ENCODE data around the gene ZSWIM1.

ZSWIM1 gene

DNA sequence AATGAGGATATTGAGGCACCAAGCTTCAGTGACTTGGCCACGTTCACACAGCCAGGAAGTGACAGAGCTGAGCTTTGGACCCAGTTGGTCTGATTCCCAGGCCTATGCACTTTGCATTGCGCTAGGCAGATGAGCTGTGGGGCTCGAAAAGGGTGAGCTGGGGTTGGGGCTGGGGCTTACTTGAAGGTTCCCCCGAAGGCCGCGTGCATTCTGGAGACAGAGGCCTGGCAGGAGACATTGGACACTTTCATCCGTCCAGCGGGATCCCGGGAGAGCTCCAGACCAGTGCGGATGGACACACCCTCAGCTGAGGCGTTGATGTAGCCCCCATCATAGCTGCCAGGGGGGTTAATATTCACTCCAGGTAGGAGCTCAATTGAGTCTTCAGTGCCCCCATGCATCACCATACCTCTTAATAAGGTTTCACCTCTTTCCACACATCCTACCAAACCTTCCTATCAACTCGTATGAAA, 28.3 kb downstream of the ZSWIM1 start:
- Histone ChIP-seq H3K27me3 (ENCODE audit: control insufficient read depth, insufficient read depth, low read length) (no peaks in the 10 kb centered on the region), H3K4me3 (ENCODE audit: low read length) (no peak overlapping the region), H3K27ac (ENCODE audit: low read depth, low read length) (no peak overlapping the region)

GRCh38 chr20:45909817-45910669, 29.0 kb downstream of the ZSWIM1 start:
- H3K9ac ChIP-seq (ENCODE audit: low read length): no peak overlapping the region
- no peak overlapping the region for H3K4me3 ChIP-seq (ENCODE audit: low read length)
- peak overlapping the region; percentile 51 for H3K27ac ChIP-seq (ENCODE audit: low read depth, low read length)
- H3K27me3 ChIP-seq (ENCODE audit: control insufficient read depth, insufficient read depth, low read length): no peaks in the 10 kb centered on the region
- H3K36me3 ChIP-seq (ENCODE audit: control insufficient read depth, insufficient read depth, low read length): no peaks in the 10 kb centered on the region
- peaks cover 7% of the 10 kb centered on the region for H3K4me1 ChIP-seq (ENCODE audit: control insufficient read depth, insufficient read depth, low read length)

More for the DNA sequence above, 28.3 kb downstream of the ZSWIM1 start:
- peaks cover 7% of the 10 kb centered on the region for H3K4me1 ChIP-seq (ENCODE audit: control insufficient read depth, insufficient read depth, low read length)
- no peak overlapping the region for H3K9ac ChIP-seq (ENCODE audit: low read length)
- no peaks in the 10 kb centered on the region for H3K36me3 ChIP-seq (ENCODE audit: control insufficient read depth, insufficient read depth, low read length)

DNA sequence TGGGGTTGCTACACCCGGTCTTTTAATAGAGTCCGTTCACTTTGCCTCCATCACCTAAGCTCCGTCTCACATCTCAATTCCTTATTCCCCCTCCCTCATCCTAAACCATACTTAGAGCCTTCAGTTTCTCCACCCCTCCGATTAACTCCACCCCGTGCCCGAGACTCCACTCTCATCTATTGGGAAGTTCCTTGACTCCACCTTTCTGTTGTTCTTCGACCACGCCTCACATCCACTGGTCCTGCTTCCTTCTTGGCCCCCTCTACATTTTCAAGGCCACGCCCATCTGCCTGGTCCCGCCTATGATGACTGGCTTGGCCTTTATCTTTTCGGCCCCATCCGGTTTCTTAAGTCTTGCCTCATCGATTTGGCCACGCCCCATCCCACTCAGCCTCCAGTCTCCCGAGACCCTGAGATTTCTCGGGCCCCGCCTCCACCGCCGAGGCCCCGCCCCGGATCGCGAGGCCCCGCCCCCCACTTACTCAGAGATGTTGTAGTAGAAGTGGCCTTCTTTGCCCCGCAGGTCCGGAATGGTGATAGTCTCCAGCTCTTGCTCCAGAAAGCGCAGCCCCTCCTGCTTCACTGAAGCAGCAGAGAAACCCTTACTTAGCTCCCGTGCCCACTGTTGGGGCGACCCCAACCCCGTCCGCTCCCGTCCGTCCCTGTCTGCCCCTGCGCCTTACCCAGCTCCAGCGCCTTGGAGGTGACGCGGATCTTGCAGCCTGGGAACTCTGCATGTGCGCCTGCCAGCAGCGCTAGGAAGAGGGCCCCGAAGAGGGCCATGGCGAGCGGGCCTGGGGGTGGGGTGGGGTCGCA, 29.9 kb downstream of the ZSWIM1 start:
- H3K27me3 ChIP-seq (ENCODE audit: control insufficient read depth, insufficient read depth, low read length): no peaks in the 10 kb centered on the region
- no peak overlapping the region for H3K9ac ChIP-seq (ENCODE audit: low read length)
- peaks cover 7% of the 10 kb centered on the region for H3K4me1 ChIP-seq (ENCODE audit: control insufficient read depth, insufficient read depth, low read length)

GRCh38 chr20:45911486-45912343, 30.7 kb downstream of the ZSWIM1 start, which contains the start of gene PLTP:
TSS of gene PLTP (minus strand) at chr20:45912155. CDS start at chr20:45911452, 703 bp downstream.
- Histone ChIP-seq H3K4me1 (ENCODE audit: control insufficient read depth, insufficient read depth, low read length) (peaks cover 7% of the 10 kb centered on the region), H3K4me3 (ENCODE audit: low read length) (peak within 1 kb of the TSS; percentile 83), H3K36me3 (ENCODE audit: control insufficient read depth, insufficient read depth, low read length) (no peaks in the 10 kb centered on the region), H3K27me3 (ENCODE audit: control insufficient read depth, insufficient read depth, low read length) (no peaks in the 10 kb centered on the region), H3K27ac (ENCODE audit: low read depth, low read length) (peak within 1 kb of the TSS; percentile 82), H3K9ac (ENCODE audit: low read length) (peak within 1 kb of the TSS; percentile 73)

More for the DNA sequence above, 29.9 kb downstream of the ZSWIM1 start:
- Histone ChIP-seq H3K36me3 (ENCODE audit: control insufficient read depth, insufficient read depth, low read length) (no peaks in the 10 kb centered on the region), H3K27ac (ENCODE audit: low read depth, low read length) (peak overlapping the region; percentile 82), H3K4me3 (ENCODE audit: low read length) (peak overlapping the region; percentile 83)

GRCh38 chr20:45912344-45912682, 31.3 kb downstream of the ZSWIM1 start:
- Histone ChIP-seq H3K9ac (ENCODE audit: low read length) (no peak overlapping the region), H3K27me3 (ENCODE audit: control insufficient read depth, insufficient read depth, low read length) (no peaks in the 10 kb centered on the region), H3K36me3 (ENCODE audit: control insufficient read depth, insufficient read depth, low read length) (no peaks in the 10 kb centered on the region), H3K4me1 (ENCODE audit: control insufficient read depth, insufficient read depth, low read length) (peaks cover 7% of the 10 kb centered on the region), H3K27ac (ENCODE audit: low read depth, low read length) (peak overlapping the region; percentile 37), H3K4me3 (ENCODE audit: low read length) (peak overlapping the region; percentile 83)

DNA sequence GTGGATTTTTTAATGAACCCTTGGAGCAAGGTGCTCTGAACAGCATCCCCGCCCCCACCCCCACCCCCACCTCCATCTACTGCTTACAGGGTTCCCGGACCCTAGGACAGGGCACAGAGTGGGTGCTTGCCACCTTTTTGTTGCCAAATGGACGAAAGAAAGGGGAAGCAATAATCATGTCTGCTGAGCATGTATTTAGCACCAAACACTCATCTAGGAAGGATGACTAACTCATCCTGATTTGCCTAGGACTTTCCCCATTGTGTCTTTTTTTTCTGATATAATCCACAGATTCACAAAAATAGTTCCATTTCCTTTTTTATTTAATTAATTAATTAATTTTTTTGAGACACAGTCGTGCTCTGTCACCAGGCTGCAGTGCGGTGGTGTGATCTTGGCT, 32.1 kb downstream of the ZSWIM1 start:
- H3K9ac ChIP-seq (ENCODE audit: low read length): no peak overlapping the region
- no peaks in the 10 kb centered on the region for H3K27me3 ChIP-seq (ENCODE audit: control insufficient read depth, insufficient read depth, low read length)
- H3K36me3 ChIP-seq (ENCODE audit: control insufficient read depth, insufficient read depth, low read length): no peaks in the 10 kb centered on the region
- H3K27ac ChIP-seq (ENCODE audit: low read depth, low read length): no peak overlapping the region
- no peak overlapping the region for H3K4me3 ChIP-seq (ENCODE audit: low read length)
- peaks cover 7% of the 10 kb centered on the region for H3K4me1 ChIP-seq (ENCODE audit: control insufficient read depth, insufficient read depth, low read length)

- Histone ChIP-seq H3K36me3 (ENCODE audit: control insufficient read depth, insufficient read depth, low read length) (no peaks in the 10 kb centered on the region), H3K27ac (ENCODE audit: low read depth, low read length) (peak overlapping the region; percentile 43), H3K4me1 (ENCODE audit: control insufficient read depth, insufficient read depth, low read length) (no peaks in the 10 kb centered on the region), H3K4me3 (ENCODE audit: low read length) (no peak overlapping the region), H3K9ac (ENCODE audit: low read length) (no peak overlapping the region), H3K27me3 (ENCODE audit: control insufficient read depth, insufficient read depth, low read length) (no peaks in the 10 kb centered on the region)
Measured at GRCh38 chr20:45917790-45918141, 36.7 kb downstream of the ZSWIM1 start.

GRCh38 chr20:45918182-45918737, 37.2 kb downstream of the ZSWIM1 start:
- Histone ChIP-seq H3K27me3 (ENCODE audit: control insufficient read depth, insufficient read depth, low read length) (no peaks in the 10 kb centered on the region), H3K27ac (ENCODE audit: low read depth, low read length) (peak overlapping the region; percentile 67), H3K9ac (ENCODE audit: low read length) (no peak overlapping the region)

GRCh38 chr20:45918779-45919537, 37.9 kb downstream of the ZSWIM1 start:
- Histone ChIP-seq H3K27me3 (ENCODE audit: control insufficient read depth, insufficient read depth, low read length) (no peaks in the 10 kb centered on the region), H3K9ac (ENCODE audit: low read length) (no peak overlapping the region), H3K36me3 (ENCODE audit: control insufficient read depth, insufficient read depth, low read length) (no peaks in the 10 kb centered on the region), H3K27ac (ENCODE audit: low read depth, low read length) (peak overlapping the region; percentile 67), H3K4me3 (ENCODE audit: low read length) (no peak overlapping the region), H3K4me1 (ENCODE audit: control insufficient read depth, insufficient read depth, low read length) (no peaks in the 10 kb centered on the region)

More at GRCh38 chr20:45918182-45918737, 37.2 kb downstream of the ZSWIM1 start:
- H3K4me3 ChIP-seq (ENCODE audit: low read length): no peak overlapping the region
- no peaks in the 10 kb centered on the region for H3K4me1 ChIP-seq (ENCODE audit: control insufficient read depth, insufficient read depth, low read length)
- no peaks in the 10 kb centered on the region for H3K36me3 ChIP-seq (ENCODE audit: control insufficient read depth, insufficient read depth, low read length)

DNA sequence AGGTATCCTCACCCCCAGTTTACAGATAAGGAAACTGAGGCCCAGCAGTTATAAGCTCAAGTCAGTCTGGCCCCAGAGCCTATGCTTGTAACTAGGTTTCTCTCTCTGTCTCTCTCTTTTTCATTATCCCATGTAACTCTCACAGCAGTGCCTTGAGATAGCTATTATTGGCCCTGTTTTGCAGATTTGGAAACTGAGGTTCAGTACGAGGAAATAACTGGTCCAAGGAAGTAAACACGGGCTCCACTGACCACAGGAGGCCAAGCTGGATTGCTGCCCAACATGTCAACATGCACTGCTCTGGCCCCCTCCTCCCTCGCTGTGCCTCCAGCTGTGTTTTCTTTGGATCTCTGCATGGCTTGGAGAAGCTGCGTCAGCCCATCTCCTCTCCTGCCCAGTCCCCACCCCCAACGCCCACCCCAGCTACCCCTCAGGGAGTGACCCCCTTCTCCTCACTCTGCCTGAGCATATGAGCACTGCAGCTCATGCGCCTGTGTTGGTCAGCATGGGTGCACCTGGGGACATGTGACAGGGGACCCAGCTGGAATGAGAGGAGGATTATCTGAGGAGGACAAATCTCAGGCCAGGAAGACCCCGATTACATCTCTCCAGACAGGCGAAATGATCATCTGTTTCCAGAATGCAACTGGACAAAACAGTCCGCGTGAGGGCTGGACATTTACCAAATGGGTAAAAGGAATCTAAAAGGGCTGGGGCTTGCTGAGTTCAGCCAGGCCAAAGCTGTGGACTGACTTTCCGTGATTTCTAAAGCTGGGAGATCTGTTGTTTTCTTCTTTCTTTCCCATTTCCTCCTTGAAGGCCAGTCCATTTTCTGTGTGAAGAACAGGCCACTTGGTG, 38.7 kb downstream of the ZSWIM1 start:
- H3K4me1 ChIP-seq (ENCODE audit: control insufficient read depth, insufficient read depth, low read length): peaks cover 4% of the 10 kb centered on the region
- no peaks in the 10 kb centered on the region for H3K27me3 ChIP-seq (ENCODE audit: control insufficient read depth, insufficient read depth, low read length)
- H3K9ac ChIP-seq (ENCODE audit: low read length): no peak overlapping the region
- H3K27ac ChIP-seq (ENCODE audit: low read depth, low read length): no peak overlapping the region
- H3K4me3 ChIP-seq (ENCODE audit: low read length): no peak overlapping the region
- no peaks in the 10 kb centered on the region for H3K36me3 ChIP-seq (ENCODE audit: control insufficient read depth, insufficient read depth, low read length)
